ENCODE results near the gene CYB561A3.
"Not testable (repeated sequence)": the region's sequence is repeated elsewhere in the genome, so short reads cannot be mapped to it uniquely, and the experiment has no call there.

Gene CYB561A3

GRCh38 chr11:61361741-61362541, at the start of gene CYB561A3, which contains the start of gene TMEM138:
Gene CYB561A3 (minus strand): TSS chr11:61361882. CDS start chr11:61356713, 5,169 bp downstream.
Gene TMEM138 (plus strand): TSS chr11:61362374. CDS start chr11:61364391, 2,017 bp downstream.
- peak; percentile 84 for DNase-seq

- no peak for DNase-seq
These were observed 45.5 kb upstream of the CYB561A3 start for GRCh38 chr11:61406991-61407728.

GRCh38 chr11:61406067-61406466, 44.4 kb upstream of the CYB561A3 start:
- DNase-seq = no peak

GRCh38 chr11:61404641-61405040, 43.0 kb upstream of the CYB561A3 start:
- DNase-seq = no peak

GRCh38 chr11:61404103-61404502, 42.4 kb upstream of the CYB561A3 start:
- no peak for DNase-seq

GRCh38 chr11:61403658-61404057, 42.0 kb upstream of the CYB561A3 start:
- DNase-seq = no peak

- DNase-seq = no peak
These were observed 39.9 kb upstream of the CYB561A3 start for GRCh38 chr11:61401573-61401972.

GRCh38 chr11:61401173-61401572, 39.5 kb upstream of the CYB561A3 start:
- DNase-seq = no peak

- no peak for DNase-seq
These were observed 31.4 kb upstream of the CYB561A3 start for GRCh38 chr11:61392981-61393595.

GRCh38 chr11:61390161-61390560, 28.5 kb upstream of the CYB561A3 start:
- no peak for DNase-seq

- DNase-seq = no peak
These were observed 22.9 kb upstream of the CYB561A3 start for GRCh38 chr11:61384271-61385242.

GRCh38 chr11:61383859-61384258, 22.2 kb upstream of the CYB561A3 start:
- not testable (repeated sequence) for DNase-seq

GRCh38 chr11:61380884-61381283, 19.2 kb upstream of the CYB561A3 start:
- DNase-seq = no peak

- no peak for DNase-seq
These were observed 17.1 kb upstream of the CYB561A3 start for GRCh38 chr11:61378713-61379313.

- DNase-seq = no peak
These were observed 15.9 kb upstream of the CYB561A3 start for GRCh38 chr11:61377461-61378160.

- no peak for DNase-seq
These were observed 14.1 kb upstream of the CYB561A3 start for GRCh38 chr11:61375761-61376108.

- DNase-seq = no peak
These were observed 11.2 kb upstream of the CYB561A3 start for GRCh38 chr11:61372659-61373420.

GRCh38 chr11:61370349-61371005, 8.8 kb upstream of the CYB561A3 start:
- no peak for DNase-seq

GRCh38 chr11:61369372-61370348, 8.0 kb upstream of the CYB561A3 start:
- DNase-seq = no peak

All from NCI-H187 treated with DMSO at 0.1 percent for 48 hours (cell line).